ENCODE data around the gene SEMA5A. TPM values are rescaled to one million over a fixed set of nuclear protein-coding genes. Genes with fewer than 3 reads are reported as not detected.

SEMA5A gene
- polyA plus RNA-seq, 1 donor from 2014 or later, result 3.2 TPM

- TF ChIP-seq CTCF (IDR thresholded peaks at IDR 0.05; ENCODE audit: poor library complexity, severe bottlenecking) (no peak), RAD21 (conservative IDR thresholded peaks at IDR 0.05) (no peak)
These were observed 155.8 kb downstream of the SEMA5A start (continued) for GRCh38 chr5:9390113-9390512.

- no peaks in the 10 kb centered on the region for H4K20me1 ChIP-seq (ENCODE audit: insufficient read depth)
- TF ChIP-seq SMC3 (conservative IDR thresholded peaks at IDR 0.05; ENCODE audit: poor library complexity) (no peak), EZH2 (IDR thresholded peaks at IDR 0.05; ENCODE audit: borderline replicate concordance, insufficient read depth, low read length, poor library complexity, severe bottlenecking) (no peak)
These were observed 156.8 kb downstream of the SEMA5A start for GRCh38 chr5:9388941-9389674.

GRCh38 chr5:9387879-9388278 is 158.0 kb downstream of the SEMA5A start:
- Histone ChIP-seq H3K9ac (ENCODE audit: low read length) (no peak overlapping the region), H2AFZ (ENCODE audit: low read depth, low read length) (no peak overlapping the region), H3K79me2 (replicated peaks; ENCODE audit: insufficient read depth, low read length) (no peaks in the 10 kb centered on the region), H3K9me2 (ENCODE audit: insufficient read depth, low read length) (no peaks in the 10 kb centered on the region), H4K20me1 (ENCODE audit: insufficient read depth) (no peaks in the 10 kb centered on the region), H3K9me3 (ENCODE audit: low read length) (no peaks in the 10 kb centered on the region), H3F3A (ENCODE audit: insufficient read depth, low read length, poor library complexity, severe bottlenecking) (no peaks in the 10 kb centered on the region), H3K36me3 (ENCODE audit: insufficient read depth, low read length) (no peaks in the 10 kb centered on the region), H3K4me2 (ENCODE audit: low read length) (no peak overlapping the region), H3K27me3 (ENCODE audit: insufficient read depth, low read depth, low read length) (no peaks in the 10 kb centered on the region), H3K27ac (ENCODE audit: low read length) (no peak overlapping the region), H3K4me3 (ENCODE audit: low read length) (no peak overlapping the region)
- TF ChIP-seq EP300 (conservative IDR thresholded peaks at IDR 0.05; ENCODE audit: poor library complexity, severe bottlenecking), result no peak
- TF ChIP-seq MXI1 (conservative IDR thresholded peaks at IDR 0.05; ENCODE audit: poor library complexity, severe bottlenecking), result no peak
- no peak for TF ChIP-seq TAF1 (IDR thresholded peaks at IDR 0.05; ENCODE audit: low read depth)
- TF ChIP-seq CTCF (IDR thresholded peaks at IDR 0.05; ENCODE audit: poor library complexity, severe bottlenecking), result no peak
- no peak for TF ChIP-seq SMC3 (conservative IDR thresholded peaks at IDR 0.05; ENCODE audit: poor library complexity)
- TF ChIP-seq REST (IDR thresholded peaks at IDR 0.05; ENCODE audit: borderline replicate concordance), result no peak
- TF ChIP-seq POLR2AphosphoS5 (IDR thresholded peaks at IDR 0.05), result no peak
- no peak for TF ChIP-seq RAD21 (conservative IDR thresholded peaks at IDR 0.05)
- TF ChIP-seq EZH2 (IDR thresholded peaks at IDR 0.05; ENCODE audit: borderline replicate concordance, insufficient read depth, low read length, poor library complexity, severe bottlenecking), result no peak

More at GRCh38 chr5:9388941-9389674, 156.8 kb downstream of the SEMA5A start:
- H3K9ac ChIP-seq (ENCODE audit: low read length), result no peak overlapping the region
- H3K4me3 ChIP-seq (ENCODE audit: low read length), result no peak overlapping the region
- no peaks in the 10 kb centered on the region for H3K79me2 ChIP-seq (replicated peaks; ENCODE audit: insufficient read depth, low read length)
- no peak overlapping the region for H3K4me2 ChIP-seq (ENCODE audit: low read length)
- no peaks in the 10 kb centered on the region for H3K9me3 ChIP-seq (ENCODE audit: low read length)
- H3K9me2 ChIP-seq (ENCODE audit: insufficient read depth, low read length), result no peaks in the 10 kb centered on the region
- H3K27ac ChIP-seq (ENCODE audit: low read length), result no peak overlapping the region
- H2AFZ ChIP-seq (ENCODE audit: low read depth, low read length), result no peak overlapping the region
- no peaks in the 10 kb centered on the region for H3K36me3 ChIP-seq (ENCODE audit: insufficient read depth, low read length)
- no peaks in the 10 kb centered on the region for H3F3A ChIP-seq (ENCODE audit: insufficient read depth, low read length, poor library complexity, severe bottlenecking)
- no peaks in the 10 kb centered on the region for H3K27me3 ChIP-seq (ENCODE audit: insufficient read depth, low read depth, low read length)
